BJ (cell line): ENCODE measurements around the gene ADCY3. TPM values are rescaled to one million over a fixed set of nuclear protein-coding genes. Genes with fewer than 3 reads are reported as not detected.

Source experiments
- CTCF ChIA-PET: fragments of 350-600 bp; formaldehyde crosslinking; extraction: SDS; loops from one replicate; lab custom pipeline; 2021; ENCODE audit warnings: antibody characterized with exemption, inconsistent platforms; lab: Yijun Ruan, JAX
- POLR2A ChIA-PET: fragments of 300-600 bp; sonication (Branson Sonifier 250); formaldehyde crosslinking; extraction: SDS; loops from one replicate; lab custom pipeline; 2021; ENCODE audit warnings: antibody characterized with exemption; lab: Charles Lee
- DNase-seq: peaks from one replicate; pipeline ENCODE4 v3.0.0-alpha.2; 2011; ENCODE audit warnings: low read depth
- H3K27me3 ChIP-seq: 2 replicates; pipeline ENCODE4 v1.6.0; 2011; ENCODE audit warnings: low read length; ENCODE audit not compliant: control insufficient read depth, insufficient read depth
- H3K36me3 ChIP-seq: 2 replicates; pipeline ENCODE4 v1.5.1; 2011; ENCODE audit warnings: low read length; ENCODE audit not compliant: control insufficient read depth, insufficient read depth
- H3K4me3 ChIP-seq: 2 replicates; pipeline ENCODE4 v1.5.1; 2011; ENCODE audit warnings: low read depth, mild to moderate bottlenecking, control low read depth, low read length
- CTCF ChIP-seq: IDR thresholded peaks from 2 replicates; pipeline ENCODE4 v1.5.1; 2011; ENCODE audit warnings: low read depth, mild to moderate bottlenecking, control low read depth, inconsistent platforms, low read length, moderate library complexity; ENCODE audit not compliant: insufficient read depth
- polyA plus RNA-seq: library from polyadenylated mRNA; depleted of rRNA; stranded (reverse); fragments of >200 nt; gene quantifications from 2 replicates; pipeline ENCODE4 v1.2.3, GENCODE V29; 2011

ADCY3 gene
- polyA plus RNA-seq, 1 experiment = 73.3 TPM

- no peak for DNase-seq
- H3K27me3 ChIP-seq = no peaks in the 10 kb centered on the region
- POLR2A ChIA-PET = no interaction called here
- peaks cover 11% of the 10 kb centered on the region for H3K36me3 ChIP-seq
- H3K4me3 ChIP-seq = no peak overlapping the region
- CTCF ChIA-PET = interaction anchor here (0.7 kb wide), 1 partner anchor 10 kb away, joined by 3 read pairs; no protein-coding TSS in a partner anchor
- no peak for TF ChIP-seq CTCF
These were observed 4.2 kb downstream of the ADCY3 start for GRCh38 chr2:24915796-24916195.

GRCh38 chr2:24915175-24915574 lies 4.9 kb downstream of the ADCY3 start:
- no peak overlapping the region for H3K4me3 ChIP-seq
- ChIA-PET POLR2A (no interaction called here), CTCF (interaction anchor here (0.7 kb wide), 1 partner anchor 11 kb away, joined by 3 read pairs; no protein-coding TSS in a partner anchor)
- H3K36me3 ChIP-seq = peaks cover 11% of the 10 kb centered on the region
- no peaks in the 10 kb centered on the region for H3K27me3 ChIP-seq
- no peak for TF ChIP-seq CTCF
- DNase-seq = no peak

GRCh38 chr2:24914713-24915112 lies 5.3 kb downstream of the ADCY3 start:
- Histone ChIP-seq H3K4me3 (no peak overlapping the region), H3K27me3 (no peaks in the 10 kb centered on the region), H3K36me3 (peaks cover 11% of the 10 kb centered on the region)
- ChIA-PET CTCF (no interaction called here), POLR2A (no interaction called here)
- no peak for TF ChIP-seq CTCF
- no peak for DNase-seq

- POLR2A ChIA-PET = no interaction called here
- H3K4me3 ChIP-seq = no peak overlapping the region
- no peak for DNase-seq
- peaks cover 11% of the 10 kb centered on the region for H3K36me3 ChIP-seq
- CTCF ChIA-PET = no interaction called here
- no peak for TF ChIP-seq CTCF
- no peaks in the 10 kb centered on the region for H3K27me3 ChIP-seq
These were observed 6.1 kb downstream of the ADCY3 start for GRCh38 chr2:24913911-24914310.

- no peak for DNase-seq
- H3K36me3 ChIP-seq = peaks cover 8% of the 10 kb centered on the region
- TF ChIP-seq CTCF = no peak
- ChIA-PET POLR2A (no interaction called here), CTCF (interaction anchor here (0.7 kb wide), 1 partner anchor 20 kb away, joined by 4 read pairs; no protein-coding TSS in a partner anchor)
- no peak overlapping the region for H3K4me3 ChIP-seq
- no peaks in the 10 kb centered on the region for H3K27me3 ChIP-seq
These were observed 7.1 kb downstream of the ADCY3 start for GRCh38 chr2:24912986-24913385.
